ENCODE measurements around the gene ATXN10. TPM values are rescaled to one million over a fixed set of nuclear protein-coding genes. Genes with fewer than 3 reads are reported as not detected.

The ATXN10 gene
- total RNA-seq, 1 donor from 2014 or later, result 99.7 TPM

GRCh38 chr22:45627489-45628233, 44.0 kb upstream of the ATXN10 start:
- CTCF ChIA-PET, result no interaction called here
- no peak for DNase-seq
- ATAC-seq (ENCODE audit: low read depth), result no peak
- Mint-ChIP-seq H3K4me1 (no peaks in the 10 kb centered on the region), H3K27ac (no peak overlapping the region), H3K36me3 (ENCODE audit: low read depth) (no peaks in the 10 kb centered on the region), H3K4me3 (no peak overlapping the region), H3K9me3 (no peaks in the 10 kb centered on the region), H3K27me3 (peaks cover 43% of the 10 kb centered on the region)
- intact Hi-C loops (cut with micrococcal nuclease), result no loop called here
- TF ChIP-seq CTCF (IDR thresholded peaks at IDR 0.05), result no peak
- POLR2A ChIA-PET, result no interaction called here

DNA sequence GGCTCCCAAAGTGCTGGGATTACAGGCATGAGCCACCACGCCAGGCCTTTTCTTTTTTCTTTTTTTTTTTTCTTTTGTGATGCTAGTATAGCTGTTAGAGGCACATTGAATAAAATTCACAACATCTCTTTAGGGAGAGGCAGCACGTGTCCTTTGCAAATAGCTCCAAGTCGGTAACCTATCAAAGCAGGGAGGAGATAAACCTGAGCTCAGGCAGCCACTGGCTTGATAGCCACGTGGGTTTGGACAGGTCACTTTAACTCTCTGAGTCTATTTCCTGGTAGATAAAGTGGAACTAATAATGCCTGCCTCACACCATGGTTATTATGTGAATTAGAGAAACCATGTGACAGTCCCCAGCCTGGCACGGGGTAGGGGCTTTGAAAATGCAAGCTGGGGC, 43.1 kb upstream of the ATXN10 start:
- H3K36me3 Mint-ChIP-seq (ENCODE audit: low read depth), result no peaks in the 10 kb centered on the region
- no peak for ATAC-seq (ENCODE audit: low read depth)
- H3K4me1 Mint-ChIP-seq, result no peaks in the 10 kb centered on the region
- no peak overlapping the region for H3K4me3 Mint-ChIP-seq
- no peaks in the 10 kb centered on the region for H3K9me3 Mint-ChIP-seq
- POLR2A ChIA-PET, result no interaction called here
- H3K27me3 Mint-ChIP-seq, result peaks cover 50% of the 10 kb centered on the region
- intact Hi-C loops (cut with micrococcal nuclease), result no loop called here
- H3K27ac Mint-ChIP-seq, result no peak overlapping the region
- no peak for DNase-seq
- no peak for TF ChIP-seq CTCF (IDR thresholded peaks at IDR 0.05)
- CTCF ChIA-PET, result no interaction called here

DNA sequence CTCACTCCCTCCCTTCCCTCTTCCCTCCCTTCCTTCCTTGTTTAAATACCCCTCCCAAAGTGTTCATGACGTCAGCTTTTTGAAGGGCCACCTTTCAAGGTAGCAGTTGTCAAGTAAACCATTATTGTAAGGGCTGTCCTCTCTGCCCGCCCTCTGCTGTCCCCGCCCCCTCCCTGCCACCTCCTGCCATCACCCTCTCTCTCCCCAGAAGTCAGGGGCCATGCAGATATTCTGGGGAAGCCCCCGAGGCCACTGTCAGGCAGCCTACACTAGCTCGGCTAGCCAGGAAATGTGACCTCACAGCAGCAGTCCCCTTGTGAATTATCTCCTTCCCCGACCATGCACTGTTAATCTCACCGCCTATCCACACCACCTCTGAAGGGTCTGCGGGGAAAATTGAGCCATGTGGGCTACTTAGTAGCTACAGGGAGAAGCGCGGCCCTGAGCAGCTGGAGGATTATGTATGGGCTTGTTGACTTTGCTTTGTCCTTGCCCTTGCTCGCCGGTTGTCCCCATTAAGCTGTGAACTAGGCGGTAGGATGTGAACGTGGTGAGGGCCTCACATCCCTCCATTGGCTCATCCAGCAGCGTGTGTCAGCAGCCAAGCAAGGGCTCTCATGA, 42.1 kb upstream of the ATXN10 start:
- peaks cover 56% of the 10 kb centered on the region for H3K27me3 Mint-ChIP-seq
- ChIA-PET CTCF (no interaction called here), POLR2A (interaction anchor here (0.5 to 0.6 kb wide), 2 partner anchors 347 to 1828 kb away, joined by 5 to 9 read pairs; partner anchors contain the start of gene WNT7B)
- H3K36me3 Mint-ChIP-seq (ENCODE audit: low read depth), result no peaks in the 10 kb centered on the region
- no peak for ATAC-seq (ENCODE audit: low read depth)
- H3K27ac Mint-ChIP-seq, result no peak overlapping the region
- H3K4me3 Mint-ChIP-seq, result no peak overlapping the region
- TF ChIP-seq CTCF (IDR thresholded peaks at IDR 0.05), result no peak
- H3K4me1 Mint-ChIP-seq, result no peaks in the 10 kb centered on the region
- H3K9me3 Mint-ChIP-seq, result no peaks in the 10 kb centered on the region
- intact Hi-C loops (cut with micrococcal nuclease), result no loop called here
- no peak for DNase-seq

GRCh38 chr22:45630436-45630835, 41.2 kb upstream of the ATXN10 start:
- ATAC-seq (ENCODE audit: low read depth) (no peak), DNase-seq (no peak)
- TF ChIP-seq CTCF (IDR thresholded peaks at IDR 0.05), result no peak
- ChIA-PET POLR2A (no interaction called here), CTCF (no interaction called here)
- Mint-ChIP-seq H3K27ac (no peak overlapping the region), H3K4me3 (no peak overlapping the region), H3K36me3 (ENCODE audit: low read depth) (no peaks in the 10 kb centered on the region), H3K4me1 (no peaks in the 10 kb centered on the region), H3K9me3 (no peaks in the 10 kb centered on the region), H3K27me3 (peaks cover 54% of the 10 kb centered on the region)
- intact Hi-C loops (cut with micrococcal nuclease), result no loop called here

DNA sequence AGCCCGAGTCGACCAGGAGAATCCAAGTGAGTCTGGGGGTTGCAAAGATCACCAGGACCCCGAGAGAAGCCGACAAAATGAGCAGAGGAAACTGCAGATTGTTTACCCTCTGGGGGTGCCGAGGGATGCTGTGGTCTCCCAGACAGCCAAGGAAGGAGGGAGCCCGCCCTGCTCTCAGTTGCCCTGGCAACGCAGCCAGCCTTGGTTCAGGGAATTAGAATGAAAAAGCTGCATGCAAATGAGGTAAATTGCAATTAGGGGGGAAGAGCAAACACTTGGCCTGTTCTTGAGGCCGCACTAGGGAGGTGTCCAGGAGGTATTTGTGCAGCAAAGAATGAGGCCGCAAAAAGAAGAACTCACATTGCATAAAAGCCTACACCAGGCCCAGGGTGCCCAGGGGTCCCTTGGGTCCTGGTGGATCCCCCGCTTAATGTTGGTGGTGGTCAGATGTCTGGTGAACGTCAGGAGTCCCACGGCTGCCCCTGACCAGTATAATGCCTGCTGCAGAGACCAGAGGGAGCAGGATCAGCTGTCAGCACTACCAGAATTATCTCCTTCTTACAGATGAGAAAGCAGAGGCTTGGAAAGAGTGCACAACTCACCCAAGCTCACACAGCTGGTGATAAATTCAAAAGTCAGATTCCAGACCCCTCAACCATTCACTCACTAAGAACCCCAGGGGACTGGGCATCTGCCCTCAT, 40.3 kb upstream of the ATXN10 start:
- intact Hi-C loops (cut with micrococcal nuclease), result no loop called here
- H3K27ac Mint-ChIP-seq, result no peak overlapping the region
- no peaks in the 10 kb centered on the region for H3K4me1 Mint-ChIP-seq
- no peak for TF ChIP-seq CTCF (IDR thresholded peaks at IDR 0.05)
- ATAC-seq (ENCODE audit: low read depth) (no peak), DNase-seq (no peak)
- POLR2A ChIA-PET, result no interaction called here
- H3K27me3 Mint-ChIP-seq, result peaks cover 51% of the 10 kb centered on the region
- H3K9me3 Mint-ChIP-seq, result no peaks in the 10 kb centered on the region
- CTCF ChIA-PET, result no interaction called here
- H3K36me3 Mint-ChIP-seq (ENCODE audit: low read depth), result no peaks in the 10 kb centered on the region
- H3K4me3 Mint-ChIP-seq, result no peak overlapping the region

Measured in activated B cell treated with CpG ODN at 0.5 μM for 24 hours (primary cell).